LNCaP clone FGC (cell line): ENCODE measurements around the gene PHB1.

Experiments used
- DNase-seq: peaks from one replicate; pipeline ENCODE4 v3.0.0-alpha.2; 2011; ENCODE audit warnings: low read depth
- H3K4me3 ChIP-seq: 2 replicates; pipeline ENCODE4 v1.5.1; 2011; ENCODE audit warnings: mild to moderate bottlenecking, low read depth, low read length, control low read depth
- TF ChIP-seq, protein P1 (sequence below): IDR thresholded peaks from 2 replicates; pipeline ENCODE4 v1.5.1; 2012; ENCODE audit warnings: mild to moderate bottlenecking; ENCODE audit not compliant: control insufficient read depth, insufficient read depth; ENCODE audit errors: extremely low read depth

PHB1 gene

DNA sequence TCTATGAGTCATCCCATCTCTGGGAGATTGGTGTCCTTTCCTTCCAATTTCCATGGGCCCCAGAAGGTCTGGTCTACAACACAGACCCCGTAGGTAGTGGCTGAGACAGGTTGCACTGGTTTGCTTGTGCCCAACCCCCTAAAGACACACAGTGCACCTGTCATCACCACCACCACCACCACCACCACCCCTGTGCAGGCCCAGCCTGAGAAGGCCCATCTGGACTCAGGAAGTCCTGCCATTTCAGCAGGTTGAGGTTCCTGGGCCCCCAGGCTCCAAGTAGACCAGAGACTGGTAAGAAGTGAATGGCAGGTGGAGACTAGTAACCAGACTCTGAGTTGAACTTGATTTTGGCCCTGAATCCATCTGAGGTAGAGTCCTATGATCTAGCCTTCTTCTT is 25.9 kb upstream of the PHB1 start:
- TF ChIP-seq, protein P1, sequence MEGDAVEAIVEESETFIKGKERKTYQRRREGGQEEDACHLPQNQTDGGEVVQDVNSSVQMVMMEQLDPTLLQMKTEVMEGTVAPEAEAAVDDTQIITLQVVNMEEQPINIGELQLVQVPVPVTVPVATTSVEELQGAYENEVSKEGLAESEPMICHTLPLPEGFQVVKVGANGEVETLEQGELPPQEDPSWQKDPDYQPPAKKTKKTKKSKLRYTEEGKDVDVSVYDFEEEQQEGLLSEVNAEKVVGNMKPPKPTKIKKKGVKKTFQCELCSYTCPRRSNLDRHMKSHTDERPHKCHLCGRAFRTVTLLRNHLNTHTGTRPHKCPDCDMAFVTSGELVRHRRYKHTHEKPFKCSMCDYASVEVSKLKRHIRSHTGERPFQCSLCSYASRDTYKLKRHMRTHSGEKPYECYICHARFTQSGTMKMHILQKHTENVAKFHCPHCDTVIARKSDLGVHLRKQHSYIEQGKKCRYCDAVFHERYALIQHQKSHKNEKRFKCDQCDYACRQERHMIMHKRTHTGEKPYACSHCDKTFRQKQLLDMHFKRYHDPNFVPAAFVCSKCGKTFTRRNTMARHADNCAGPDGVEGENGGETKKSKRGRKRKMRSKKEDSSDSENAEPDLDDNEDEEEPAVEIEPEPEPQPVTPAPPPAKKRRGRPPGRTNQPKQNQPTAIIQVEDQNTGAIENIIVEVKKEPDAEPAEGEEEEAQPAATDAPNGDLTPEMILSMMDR, result no peak
- DNase-seq, result no peak
- H3K4me3 ChIP-seq, result no peak overlapping the region

- no peak overlapping the region for H3K4me3 ChIP-seq
- DNase-seq, result no peak
- TF ChIP-seq, protein P1, result no peak
Observed at GRCh38 chr17:49439673-49440571, 25.2 kb upstream of the PHB1 start.

DNA sequence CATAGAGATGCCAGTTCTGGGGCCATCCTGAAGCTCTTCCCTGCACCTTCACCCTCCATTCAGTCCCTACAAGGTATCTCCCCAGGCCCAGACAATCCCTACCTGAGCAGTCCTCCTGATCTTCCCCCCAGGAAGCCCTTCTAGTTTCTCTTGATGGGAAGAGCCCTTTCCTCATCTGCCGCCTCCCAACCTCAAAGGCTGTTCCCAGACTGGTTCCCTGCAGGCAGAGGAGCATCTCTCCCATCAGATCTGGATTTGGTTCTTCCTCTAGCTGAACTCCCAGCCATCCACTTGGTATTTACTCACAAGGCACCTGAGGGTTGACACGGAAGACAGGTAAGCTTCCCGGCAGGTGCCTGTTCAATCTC is 24.6 kb upstream of the PHB1 start:
- DNase-seq, result no peak
- no peak overlapping the region for H3K4me3 ChIP-seq

DNA sequence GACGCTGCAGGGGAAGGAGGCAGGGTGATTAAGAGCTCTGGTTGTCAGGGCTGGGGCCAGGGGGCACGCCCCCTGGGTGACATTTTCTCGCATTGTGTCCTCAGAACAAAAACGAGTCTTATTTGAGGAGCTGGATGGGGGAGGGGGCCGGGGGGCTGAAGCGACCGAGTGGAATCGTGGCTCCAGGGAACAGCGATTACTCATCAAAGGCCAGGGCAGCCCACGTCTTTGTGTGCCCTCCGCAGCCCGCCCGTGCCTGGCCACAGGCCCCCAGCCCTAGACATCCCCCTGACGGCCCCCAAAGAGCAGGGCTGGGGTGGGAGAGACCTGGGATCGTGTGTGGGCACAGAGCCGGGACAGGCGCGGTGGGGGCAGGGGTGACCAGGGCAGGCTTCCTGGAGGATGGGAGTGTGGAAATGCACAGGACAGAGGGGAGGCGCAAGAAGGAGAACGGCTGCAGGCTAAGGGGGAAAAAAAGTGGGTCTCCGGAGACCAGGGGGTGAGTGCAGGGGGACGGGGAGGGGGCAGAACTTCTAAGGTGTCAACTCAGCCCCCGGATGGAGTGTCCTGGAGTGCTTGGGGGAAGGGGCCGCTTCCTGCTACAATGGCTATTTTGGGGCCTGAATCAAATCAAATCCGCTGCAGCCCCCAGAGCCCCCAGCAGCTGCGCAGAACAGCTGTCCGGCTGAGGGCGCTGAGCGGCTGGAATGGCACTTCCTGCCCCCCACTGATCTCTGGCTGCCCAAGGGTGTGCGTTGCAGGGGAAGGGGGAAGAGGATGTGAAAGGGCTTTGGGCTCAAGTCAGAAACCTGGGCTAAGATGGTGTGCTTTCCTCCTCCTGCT is 24.0 kb upstream of the PHB1 start:
- TF ChIP-seq, protein P1, result no peak
- no peak overlapping the region for H3K4me3 ChIP-seq
- no peak for DNase-seq

More for the DNA sequence above, 24.6 kb upstream of the PHB1 start:
- TF ChIP-seq, protein P1, result no peak

DNA sequence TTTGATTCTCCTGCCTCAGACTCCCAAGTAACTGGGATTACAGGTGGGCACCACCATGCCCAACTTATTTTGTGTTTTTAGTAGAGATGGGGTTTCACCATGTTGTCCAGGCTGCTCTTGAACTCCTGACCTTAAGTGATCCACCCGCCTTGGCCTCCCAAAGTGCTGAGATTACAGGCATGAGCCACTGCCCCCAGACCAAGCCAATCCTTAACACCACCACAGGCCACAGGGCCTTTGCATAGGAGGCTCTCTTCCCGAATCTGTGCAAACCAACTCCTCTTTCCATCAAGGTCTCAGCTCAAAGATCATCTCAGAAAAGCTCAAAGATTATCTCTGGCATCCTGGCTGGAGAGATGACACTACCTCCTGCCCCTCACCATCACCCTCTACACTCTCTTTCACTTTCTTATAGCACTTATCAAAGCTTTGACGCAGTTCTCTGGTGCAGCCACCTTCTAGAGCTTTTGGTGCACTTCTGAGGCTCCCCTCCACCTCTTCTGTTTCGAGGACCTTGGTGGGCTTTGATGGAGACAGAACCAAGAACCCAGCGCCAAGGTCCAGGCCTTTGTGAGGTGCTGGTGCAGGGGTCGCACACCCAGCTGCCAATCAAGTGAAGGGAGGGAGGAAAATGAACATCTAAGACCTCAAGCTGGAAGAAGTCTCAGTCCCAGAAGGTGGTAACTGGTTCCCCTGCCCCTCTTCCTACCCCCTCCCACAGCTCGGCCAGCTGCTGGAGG is 23.2 kb upstream of the PHB1 start:
- no peak overlapping the region for H3K4me3 ChIP-seq
- no peak for DNase-seq
- TF ChIP-seq, protein P1, result no peak

- DNase-seq, result no peak
- no peak overlapping the region for H3K4me3 ChIP-seq
- TF ChIP-seq, protein P1, result no peak
Observed at GRCh38 chr17:49436174-49436573, 21.5 kb upstream of the PHB1 start.
